A549 (cell line): ENCODE measurements around the gene PRKCQ. TPM values are rescaled to one million over a fixed set of nuclear protein-coding genes. Genes with fewer than 3 reads are reported as not detected.

Experiments used
- ATAC-seq, 2 experiments: fragments of 200-7000 bp in 1 of 2; fragments of >200 bp in 1 of 2; cut with Nextera tagmentation in 1 of 2; cut with Tn5 transposase in 1 of 2; 3 replicates each; pipeline versions ENCODE4 v1.8.0 to v1.9.1; 2018 to 2020; ENCODE audit warnings: mild to moderate bottlenecking in 1 of 2, moderate library complexity in 1 of 2
- CTCF ChIA-PET: fragments of 300-600 bp; sonication (Branson Sonifier 250); formaldehyde crosslinking; extraction: SDS; loops from one replicate; lab custom pipeline; 2021; ENCODE audit warnings: antibody characterized with exemption, inconsistent platforms; lab: Yijun Ruan, JAX
- POLR2A ChIA-PET: fragments of 350-600 bp; formaldehyde crosslinking; extraction: SDS; loops from one replicate; lab custom pipeline; 2021; ENCODE audit warnings: antibody characterized with exemption, inconsistent platforms; lab: Yijun Ruan, JAX
- DNase-seq, 2 experiments: peaks; one replicate each; pipeline versions ENCODE4 v3.0.0 to v3.0.0-alpha.2; 2011 to 2016; ENCODE audit warnings: low read depth in 1 of 2, low spot score in 1 of 2
- FAIRE-seq: peaks from 2 replicates; lab custom pipeline; 2011; peaks lifted over from hg19 to GRCh38; lab: Jason Lieb, UNC
- H3K27ac ChIP-seq, 2 experiments: fragments of >200 bp; sonication (Bioruptor Twin); formaldehyde crosslinking; 3 replicates each; pipeline ENCODE4 v1.5.1; 2016 to 2017
- H3K4me1 ChIP-seq: fragments of >200 bp; sonication (Bioruptor Twin); formaldehyde crosslinking; 3 replicates; pipeline ENCODE4 v1.6.1; 2016
- H3K4me2 ChIP-seq: fragments of >200 bp; sonication (Bioruptor Twin); formaldehyde crosslinking; 3 replicates; pipeline ENCODE4 v1.6.1; 2016
- H3K4me3 ChIP-seq: fragments of >200 bp; sonication (Bioruptor Twin); formaldehyde crosslinking; 3 replicates; pipeline ENCODE4 v1.5.1; 2016
- H3K9me3 ChIP-seq: fragments of >200 bp; sonication (Bioruptor Twin); formaldehyde crosslinking; 3 replicates; pipeline ENCODE4 v1.6.1; 2016
- BHLHE40 ChIP-seq: IDR thresholded peaks from 2 replicates; pipeline ENCODE4 v1.6.1; 2012; ENCODE audit warnings: low read depth, low read length, inconsistent platforms
- CBX8 ChIP-seq: fragments of 200-600 bp; sonication (generic); IDR thresholded peaks from 2 replicates; pipeline ENCODE4 v1.6.1; 2016
- CEBPB ChIP-seq, 2 experiments: fragments of >200 bp in 1 of 2; sonication (Bioruptor Twin) in 1 of 2; formaldehyde crosslinking in 1 of 2; IDR thresholded peaks; 2 replicates each; pipeline ENCODE4 v1.6.1; 2012 to 2016
- CHD2 ChIP-seq: fragments of 150-350 bp; IDR thresholded peaks from 2 replicates; pipeline ENCODE4 v1.6.1; 2014; ENCODE audit warnings: low read length; ENCODE audit not compliant: partially characterized antibody
- CHD4 ChIP-seq: fragments of 200-600 bp; sonication (generic); IDR thresholded peaks from 2 replicates; pipeline ENCODE4 v1.6.1; 2016; ENCODE audit warnings: antibody characterized with exemption, mild to moderate bottlenecking, borderline replicate concordance
- FOSL2 ChIP-seq, 2 experiments: fragments of 450-650 bp in 1 of 2; fragments of >200 bp in 1 of 2; sonication (Bioruptor Twin) in 1 of 2; formaldehyde crosslinking; IDR thresholded peaks; 2 replicates each; pipeline versions ENCODE4 v1.5.0 to v1.6.1; 2016 to 2020; ENCODE audit warnings: mild to moderate bottlenecking in 1 of 2, moderate library complexity in 1 of 2
- FOXS1 ChIP-seq: fragments of 250-450 bp; sonication (Bioruptor Pico); IDR thresholded peaks from 2 replicates; pipeline ENCODE4 v1.5.0; 2020; ENCODE audit warnings: mild to moderate bottlenecking, moderate library complexity
- GATA3 ChIP-seq: IDR thresholded peaks from 2 replicates; pipeline ENCODE4 v1.6.1; 2012; ENCODE audit warnings: borderline replicate concordance
- JUNB ChIP-seq: fragments of >200 bp; sonication (Bioruptor Twin); formaldehyde crosslinking; IDR thresholded peaks from 2 replicates; pipeline ENCODE4 v1.6.1; 2016
- KDM5A ChIP-seq: fragments of 200-600 bp; sonication (generic); IDR thresholded peaks from 2 replicates; pipeline ENCODE4 v1.6.1; 2016; ENCODE audit warnings: antibody characterized with exemption, mild to moderate bottlenecking
- MAFK ChIP-seq: fragments of 450-650 bp; IDR thresholded peaks from 2 replicates; pipeline ENCODE4 v1.6.1; 2014; ENCODE audit not compliant: partially characterized antibody
- NFE2L2 ChIP-seq: fragments of 150-350 bp; conservative IDR thresholded peaks from 2 replicates; pipeline ENCODE4 v1.6.1; 2014; ENCODE audit warnings: low read length
- POLR2AphosphoS2 ChIP-seq: conservative IDR thresholded peaks from 2 replicates; pipeline ENCODE4 v1.6.1; 2012; ENCODE audit warnings: low read length, improper control_type of control experiment, inconsistent platforms
- RFX5 ChIP-seq: fragments of 450-650 bp; IDR thresholded peaks from 2 replicates; pipeline ENCODE4 v1.7.1; 2014; ENCODE audit warnings: antibody characterized with exemption, mild to moderate bottlenecking, moderate library complexity
- SMC3 ChIP-seq: fragments of >200 bp; sonication (Bioruptor Twin); formaldehyde crosslinking; IDR thresholded peaks from 3 replicates; pipeline ENCODE4 v1.6.1; 2018; ENCODE audit warnings: inconsistent platforms
- ZSCAN20 ChIP-seq: fragments of 250-450 bp; sonication (Bioruptor Pico); IDR thresholded peaks from 2 replicates; pipeline ENCODE4 v1.8.0; 2022; ENCODE audit warnings: mild to moderate bottlenecking, moderate library complexity
- WGBS: methylation state at CpG from one replicate; pipeline ENCODE4 v1.1.6; 2017; ENCODE audit errors: missing lambda C conversion rate; 5-methylcytosine and 5-hydroxymethylcytosine counted together
- polyA plus RNA-seq, 4 experiments: library from polyadenylated mRNA; depleted of rRNA in 3 of 4; stranded (reverse); fragments of >200 nt; fragmentation: RNase III in 1 of 4; extraction: RNeasy Plus Mini Kit Qiagen cat#74134 plus additional on column Dnase treatment in 1 of 4; gene quantifications; 2 replicates in 3 of 4; 3 replicates in 1 of 4; pipeline ENCODE4 v1.2.3, GENCODE V29; 2011 to 2017
- TF ChIP-seq, protein P1 (sequence below): fragments of 450-650 bp; IDR thresholded peaks from 2 replicates; pipeline ENCODE4 v1.6.1; 2014; ENCODE audit warnings: antibody characterized with exemption
- TF ChIP-seq, protein P2 (sequence below): fragments of >200 bp; sonication (Bioruptor Twin); formaldehyde crosslinking; IDR thresholded peaks from 3 replicates; pipeline ENCODE4 v1.5.1; 2016
- TF ChIP-seq, protein P3 (sequence below): fragments of 250-450 bp; sonication (Bioruptor Pico); IDR thresholded peaks from 2 replicates; pipeline ENCODE4 v1.5.0; 2021; ENCODE audit warnings: mild to moderate bottlenecking, moderate library complexity, borderline replicate concordance
- TF ChIP-seq, protein P4 (sequence below): IDR thresholded peaks from 2 replicates; pipeline ENCODE4 v1.6.1; 2012

Gene PRKCQ
- polyA plus RNA-seq, 2 of the 4 experiments (the other 2 are of a cell fraction): 3.7 to 7.1 TPM

DNA sequence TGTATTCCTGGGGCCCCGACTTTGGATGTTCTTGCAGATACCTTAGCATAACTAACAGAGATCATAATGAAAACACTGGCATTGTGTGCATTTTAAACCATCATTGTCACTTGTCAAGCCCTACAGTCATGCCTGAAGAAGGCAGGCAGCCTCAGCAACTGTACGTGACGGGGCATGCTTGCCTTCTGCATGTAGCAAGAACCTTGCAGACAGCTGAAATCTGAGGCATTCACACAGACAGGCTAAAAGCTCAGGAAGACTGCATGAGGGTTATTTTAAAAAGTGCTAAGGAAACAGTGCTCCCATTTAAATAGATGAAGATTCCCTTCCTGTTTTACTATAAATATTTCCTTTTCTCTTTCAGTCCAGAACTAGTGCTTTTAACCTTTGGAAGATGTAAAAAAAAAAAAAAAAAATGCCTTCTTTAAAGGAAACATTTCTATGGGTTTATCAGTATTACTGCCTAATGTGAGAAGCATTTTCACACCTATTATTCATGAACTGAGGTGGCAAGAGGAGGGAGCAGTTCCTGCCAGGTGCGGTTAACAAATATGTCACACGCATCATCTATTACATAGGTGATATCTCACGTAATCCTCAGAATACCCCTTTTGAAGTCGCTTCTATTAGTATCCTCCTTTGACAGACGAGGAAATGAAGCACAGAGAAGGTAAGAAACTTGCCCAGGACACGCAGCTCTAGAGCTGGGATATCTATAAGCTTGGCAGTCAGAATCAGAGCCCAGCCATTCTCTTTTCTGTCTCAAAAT is 88.1 kb downstream of the PRKCQ start (continued):
- TF ChIP-seq, protein P1, sequence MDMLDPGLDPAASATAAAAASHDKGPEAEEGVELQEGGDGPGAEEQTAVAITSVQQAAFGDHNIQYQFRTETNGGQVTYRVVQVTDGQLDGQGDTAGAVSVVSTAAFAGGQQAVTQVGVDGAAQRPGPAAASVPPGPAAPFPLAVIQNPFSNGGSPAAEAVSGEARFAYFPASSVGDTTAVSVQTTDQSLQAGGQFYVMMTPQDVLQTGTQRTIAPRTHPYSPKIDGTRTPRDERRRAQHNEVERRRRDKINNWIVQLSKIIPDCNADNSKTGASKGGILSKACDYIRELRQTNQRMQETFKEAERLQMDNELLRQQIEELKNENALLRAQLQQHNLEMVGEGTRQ: no peak
- no peak for TF ChIP-seq CEBPB (IDR thresholded peaks at IDR 0.05)
- TF ChIP-seq CBX8: no peak
- TF ChIP-seq CHD4: no peak
- no peak for TF ChIP-seq RFX5
- TF ChIP-seq FOSL2 (IDR thresholded peaks at IDR 0.05): no peak
- no peak for TF ChIP-seq FOSL2 (CRISPR knock-in tag; IDR thresholded peaks at IDR 0.05)
- TF ChIP-seq, protein P2, sequence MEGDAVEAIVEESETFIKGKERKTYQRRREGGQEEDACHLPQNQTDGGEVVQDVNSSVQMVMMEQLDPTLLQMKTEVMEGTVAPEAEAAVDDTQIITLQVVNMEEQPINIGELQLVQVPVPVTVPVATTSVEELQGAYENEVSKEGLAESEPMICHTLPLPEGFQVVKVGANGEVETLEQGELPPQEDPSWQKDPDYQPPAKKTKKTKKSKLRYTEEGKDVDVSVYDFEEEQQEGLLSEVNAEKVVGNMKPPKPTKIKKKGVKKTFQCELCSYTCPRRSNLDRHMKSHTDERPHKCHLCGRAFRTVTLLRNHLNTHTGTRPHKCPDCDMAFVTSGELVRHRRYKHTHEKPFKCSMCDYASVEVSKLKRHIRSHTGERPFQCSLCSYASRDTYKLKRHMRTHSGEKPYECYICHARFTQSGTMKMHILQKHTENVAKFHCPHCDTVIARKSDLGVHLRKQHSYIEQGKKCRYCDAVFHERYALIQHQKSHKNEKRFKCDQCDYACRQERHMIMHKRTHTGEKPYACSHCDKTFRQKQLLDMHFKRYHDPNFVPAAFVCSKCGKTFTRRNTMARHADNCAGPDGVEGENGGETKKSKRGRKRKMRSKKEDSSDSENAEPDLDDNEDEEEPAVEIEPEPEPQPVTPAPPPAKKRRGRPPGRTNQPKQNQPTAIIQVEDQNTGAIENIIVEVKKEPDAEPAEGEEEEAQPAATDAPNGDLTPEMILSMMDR: no peak
- no peak for TF ChIP-seq BHLHE40
- no peak for TF ChIP-seq SMC3
- no peak for TF ChIP-seq NFE2L2
- TF ChIP-seq POLR2AphosphoS2: no peak
- TF ChIP-seq, all 56 proteins: peak for 0

DNA sequence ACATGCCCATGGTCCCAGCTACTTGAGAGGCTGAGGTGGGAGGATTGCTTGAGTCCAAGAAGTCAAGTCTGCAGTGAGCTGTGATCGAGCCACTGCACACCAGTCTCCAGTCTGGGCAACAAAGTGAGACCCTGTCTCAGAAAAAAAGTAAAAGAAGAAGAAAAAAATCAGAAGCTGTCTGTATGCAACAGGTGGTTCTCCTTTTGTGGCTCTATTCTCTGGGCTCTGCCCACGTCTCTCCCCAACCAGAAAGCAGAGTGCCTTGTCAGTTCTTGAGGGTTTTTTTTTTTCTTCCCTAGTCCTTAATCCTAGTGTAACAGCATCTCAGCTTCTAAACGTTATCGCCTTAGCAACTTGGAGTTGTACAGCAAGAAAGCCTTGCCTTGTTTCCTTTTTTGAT is 89.5 kb downstream of the PRKCQ start:
- TF ChIP-seq MAFK (no peak), GATA3 (no peak), POLR2AphosphoS2 (no peak), FOXS1 (no peak), JUNB (no peak), CHD2 (no peak), CBX8 (no peak), KDM5A (no peak), NFE2L2 (no peak), ZSCAN20 (CRISPR knock-in tag) (no peak)
- TF ChIP-seq, protein P3, sequence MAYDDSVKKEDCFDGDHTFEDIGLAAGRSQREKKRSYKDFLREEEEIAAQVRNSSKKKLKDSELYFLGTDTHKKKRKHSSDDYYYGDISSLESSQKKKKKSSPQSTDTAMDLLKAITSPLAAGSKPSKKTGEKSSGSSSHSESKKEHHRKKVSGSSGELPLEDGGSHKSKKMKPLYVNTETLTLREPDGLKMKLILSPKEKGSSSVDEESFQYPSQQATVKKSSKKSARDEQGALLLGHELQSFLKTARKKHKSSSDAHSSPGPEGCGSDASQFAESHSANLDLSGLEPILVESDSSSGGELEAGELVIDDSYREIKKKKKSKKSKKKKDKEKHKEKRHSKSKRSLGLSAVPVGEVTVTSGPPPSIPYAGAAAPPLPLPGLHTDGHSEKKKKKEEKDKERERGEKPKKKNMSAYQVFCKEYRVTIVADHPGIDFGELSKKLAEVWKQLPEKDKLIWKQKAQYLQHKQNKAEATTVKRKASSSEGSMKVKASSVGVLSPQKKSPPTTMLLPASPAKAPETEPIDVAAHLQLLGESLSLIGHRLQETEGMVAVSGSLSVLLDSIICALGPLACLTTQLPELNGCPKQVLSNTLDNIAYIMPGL (CRISPR knock-in tag): no peak
- TF ChIP-seq, protein P4, sequence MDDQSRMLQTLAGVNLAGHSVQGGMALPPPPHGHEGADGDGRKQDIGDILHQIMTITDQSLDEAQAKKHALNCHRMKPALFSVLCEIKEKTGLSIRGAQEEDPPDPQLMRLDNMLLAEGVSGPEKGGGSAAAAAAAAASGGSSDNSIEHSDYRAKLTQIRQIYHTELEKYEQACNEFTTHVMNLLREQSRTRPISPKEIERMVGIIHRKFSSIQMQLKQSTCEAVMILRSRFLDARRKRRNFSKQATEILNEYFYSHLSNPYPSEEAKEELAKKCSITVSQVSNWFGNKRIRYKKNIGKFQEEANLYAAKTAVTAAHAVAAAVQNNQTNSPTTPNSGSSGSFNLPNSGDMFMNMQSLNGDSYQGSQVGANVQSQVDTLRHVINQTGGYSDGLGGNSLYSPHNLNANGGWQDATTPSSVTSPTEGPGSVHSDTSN: no peak
- TF ChIP-seq, all 56 proteins: peak for 0
- ATAC-seq: no peak
- Histone ChIP-seq H3K4me1 (0 out of 3 replicates have a peak, but pooled peaks cover 4% of the 10 kb centered on the region), H3K4me2 (no peak overlapping the region), H3K9me3 (no peaks in the 10 kb centered on the region), H3K4me3 (no peak overlapping the region), H3K27ac (no peak overlapping the region)
- 71% methylated on average over 4 of the region's 4 CpGs for WGBS
- ChIA-PET CTCF (interaction anchor here (0.6 kb wide), 1 partner anchor 107 kb away, joined by 4 read pairs; no protein-coding TSS in a partner anchor), POLR2A (no interaction called here)
- DNase-seq: no peak
- FAIRE-seq: no peak
